HG03521 (cell line): ENCODE data around the gene CNDP2.
"Not testable (repeated sequence)": the region's sequence is repeated elsewhere in the genome, so short reads cannot be mapped to it uniquely, and the experiment has no call there.

Experiments used
- ATAC-seq: cut with Tn5 transposase; IDR thresholded peaks from one replicate; pipeline ENCODE4 v1.9.1; 2021; ENCODE audit warnings: mild to moderate bottlenecking, moderate library complexity; ENCODE audit not compliant: unreplicated experiment

Gene CNDP2

GRCh38 chr18:74499633-74500032, 3.5 kb downstream of the CNDP2 start:
- ATAC-seq = peak; percentile 39

GRCh38 chr18:74500372-74500771, 4.2 kb downstream of the CNDP2 start:
- ATAC-seq = no peak

- ATAC-seq = not testable (repeated sequence)
Measured at GRCh38 chr18:74500774-74501173, 4.6 kb downstream of the CNDP2 start.

- ATAC-seq = no peak
Measured at GRCh38 chr18:74501386-74501785, 5.2 kb downstream of the CNDP2 start.

GRCh38 chr18:74503137-74503536, 7.0 kb downstream of the CNDP2 start:
- no peak for ATAC-seq

GRCh38 chr18:74505776-74506175, 9.6 kb downstream of the CNDP2 start:
- no peak for ATAC-seq

- ATAC-seq = no peak
Measured at GRCh38 chr18:74506448-74507084, 10.4 kb downstream of the CNDP2 start.

GRCh38 chr18:74507097-74507881, 11.1 kb downstream of the CNDP2 start:
- no peak for ATAC-seq

- no peak for ATAC-seq
Measured at GRCh38 chr18:74507927-74508326, 11.8 kb downstream of the CNDP2 start.

GRCh38 chr18:74508366-74508765, 12.2 kb downstream of the CNDP2 start:
- ATAC-seq = no peak

- no peak for ATAC-seq
Measured at GRCh38 chr18:74508821-74509225, 12.7 kb downstream of the CNDP2 start.

- no peak for ATAC-seq
Measured at GRCh38 chr18:74509856-74510769, 13.9 kb downstream of the CNDP2 start.

- ATAC-seq = no peak
Measured at GRCh38 chr18:74510770-74511095, 14.6 kb downstream of the CNDP2 start.

- ATAC-seq = no peak
Measured at GRCh38 chr18:74511823-74512222, 15.7 kb downstream of the CNDP2 start.

- ATAC-seq = no peak
Measured at GRCh38 chr18:74512321-74513053, 16.3 kb downstream of the CNDP2 start.

GRCh38 chr18:74513149-74513882, 17.2 kb downstream of the CNDP2 start:
- ATAC-seq = no peak

GRCh38 chr18:74513883-74514205, 17.7 kb downstream of the CNDP2 start:
- no peak for ATAC-seq

GRCh38 chr18:74514860-74515495, 18.8 kb downstream of the CNDP2 start:
- ATAC-seq = no peak

GRCh38 chr18:74515620-74516231, 19.6 kb downstream of the CNDP2 start:
- no peak for ATAC-seq
